22Rv1 (cell line): Measurements from ENCODE around the gene HOXC4.

ENCODE experiments used
- CTCF ChIP-seq: fragments of 450-650 bp; IDR thresholded peaks from 2 replicates; pipeline ENCODE4 v1.5.1; 2017; ENCODE audit warnings: mild to moderate bottlenecking
- ZFX ChIP-seq: fragments of 450-650 bp; IDR thresholded peaks from 2 replicates; pipeline ENCODE4 v1.6.1; 2017; ENCODE audit warnings: antibody characterized with exemption, borderline replicate concordance

DNA sequence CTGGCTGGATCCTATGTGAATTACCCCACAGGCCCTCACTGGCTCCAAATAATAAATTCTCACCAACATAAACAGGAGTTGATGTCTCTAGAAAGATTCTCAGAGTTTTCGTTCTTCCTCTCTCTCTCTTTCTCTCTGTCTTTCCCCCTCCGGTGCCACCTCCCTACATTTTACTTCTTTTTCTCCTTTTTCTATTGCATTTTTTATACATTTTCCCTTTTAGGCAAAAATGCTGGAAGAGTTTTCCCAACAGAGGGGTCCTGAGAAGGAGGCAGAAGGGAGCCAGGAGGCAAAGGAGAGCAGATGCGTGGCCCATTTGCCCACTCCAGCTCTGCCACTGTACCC is 26.2 kb upstream of the HOXC4 start:
- no peak for TF ChIP-seq CTCF
- TF ChIP-seq ZFX = no peak
